Activated CD4-positive, alpha-beta T cell treated with anti-CD3 and anti-CD28 coated beads for 36 hours (primary cell): Measurements from ENCODE around the gene PTPN14. TPM values are rescaled to one million over a fixed set of nuclear protein-coding genes. Genes with fewer than 3 reads are reported as not detected.

Source experiments
- ATAC-seq: fragments of 200-7000 bp; cut with Tn5 transposase; one replicate; pipeline ENCODE4 v1.10.0; 2021; ENCODE audit warnings: mild to moderate bottlenecking, moderate library complexity
- CTCF ChIA-PET: fragments of 350-600 bp; sonication (Branson Sonifier 250); formaldehyde crosslinking; loops from one replicate; lab custom pipeline; 2021; ENCODE audit warnings: antibody characterized with exemption; lab: Charles Lee
- POLR2A ChIA-PET: fragments of 350-600 bp; sonication (Branson Sonifier 250); formaldehyde crosslinking; loops from one replicate; lab custom pipeline; 2021; ENCODE audit warnings: antibody characterized with exemption, inconsistent platforms; lab: Charles Lee
- DNase-seq: peaks from one replicate; pipeline ENCODE4 v3.0.0-alpha.2; 2020
- H3K27ac Mint-ChIP-seq: one replicate; pipeline ENCODE4 v1.8.0; 2021; ENCODE audit warnings: mixed read lengths
- H3K27me3 Mint-ChIP-seq: one replicate; pipeline ENCODE4 v1.8.0; 2021; ENCODE audit warnings: mixed read lengths
- H3K36me3 Mint-ChIP-seq: one replicate; pipeline ENCODE4 v1.8.0; 2021; ENCODE audit warnings: low read depth, mixed read lengths
- H3K4me1 Mint-ChIP-seq: one replicate; pipeline ENCODE4 v1.8.0; 2021; ENCODE audit warnings: mixed read lengths
- H3K4me3 Mint-ChIP-seq: one replicate; pipeline ENCODE4 v1.8.0; 2021; ENCODE audit warnings: mild to moderate bottlenecking, moderate library complexity, mixed read lengths
- H3K9me3 Mint-ChIP-seq: one replicate; pipeline ENCODE4 v1.8.0; 2021; ENCODE audit warnings: low read depth, mixed read lengths
- intact Hi-C, 2 experiments: fragments of 100-400 bp; cut with DNase I in 1 of 2; cut with micrococcal nuclease in 1 of 2; formaldehyde crosslinking; loops; one replicate each; pipeline versions ENCODE4 v1.14.2 to v1.15.1; 2022 to 2024; cut with DNase I, micrococcal nuclease
- total RNA-seq, 2 experiments: library from RNA; stranded (reverse); gene quantifications; one replicate each; pipeline ENCODE4 v1.2.3, GENCODE V29; 2021

PTPN14 gene
- total RNA-seq, 2 experiments from 2014 or later: 4.1 to 4.3 TPM

GRCh38 chr1:214386747-214387146, 164.7 kb downstream of the PTPN14 start:
- ATAC-seq: peak; percentile 53

GRCh38 chr1:214386333-214386732, 165.1 kb downstream of the PTPN14 start:
- CTCF ChIA-PET: interaction anchor here (0.7 kb wide), 1 partner anchor 54 kb away, joined by 3 read pairs; no protein-coding TSS in a partner anchor
- Mint-ChIP-seq H3K4me1 (peaks cover 6% of the 10 kb centered on the region), H3K4me3 (no peak overlapping the region), H3K27me3 (no peaks in the 10 kb centered on the region), H3K9me3 (no peaks in the 10 kb centered on the region), H3K27ac (no peak overlapping the region), H3K36me3 (no peaks in the 10 kb centered on the region)
- ATAC-seq: no peak
- intact Hi-C loops: no loop called here
- DNase-seq: no peak
- POLR2A ChIA-PET: no interaction called here

More at GRCh38 chr1:214386747-214387146, 164.7 kb downstream of the PTPN14 start:
- peak; percentile 18 for DNase-seq
- intact Hi-C loops: no loop called here
- Mint-ChIP-seq H3K36me3 (no peaks in the 10 kb centered on the region), H3K4me3 (no peak overlapping the region), H3K27ac (peak overlapping the region; percentile 40), H3K27me3 (no peaks in the 10 kb centered on the region), H3K9me3 (no peaks in the 10 kb centered on the region), H3K4me1 (peaks cover 6% of the 10 kb centered on the region)
- CTCF ChIA-PET: no interaction called here
- POLR2A ChIA-PET: no interaction called here

GRCh38 chr1:214385428-214385827, 166.0 kb downstream of the PTPN14 start:
- DNase-seq: no peak
- Mint-ChIP-seq H3K27ac (no peak overlapping the region), H3K9me3 (no peaks in the 10 kb centered on the region), H3K4me3 (no peak overlapping the region), H3K27me3 (no peaks in the 10 kb centered on the region), H3K4me1 (peaks cover 6% of the 10 kb centered on the region), H3K36me3 (no peaks in the 10 kb centered on the region)
- ChIA-PET POLR2A (no interaction called here), CTCF (no interaction called here)
- ATAC-seq: peak; percentile 39
- intact Hi-C loops: no loop called here

GRCh38 chr1:214384373-214385079, 166.9 kb downstream of the PTPN14 start:
- intact Hi-C loops: no loop called here
- H3K4me1 Mint-ChIP-seq: peaks cover 6% of the 10 kb centered on the region
- no peak overlapping the region for H3K4me3 Mint-ChIP-seq
- ChIA-PET POLR2A (no interaction called here), CTCF (no interaction called here)
- no peaks in the 10 kb centered on the region for H3K27me3 Mint-ChIP-seq
- no peak overlapping the region for H3K27ac Mint-ChIP-seq
- no peaks in the 10 kb centered on the region for H3K36me3 Mint-ChIP-seq
- ATAC-seq (no peak), DNase-seq (no peak)
- H3K9me3 Mint-ChIP-seq: no peaks in the 10 kb centered on the region

- Mint-ChIP-seq H3K4me3 (no peak overlapping the region), H3K36me3 (no peaks in the 10 kb centered on the region), H3K27ac (no peak overlapping the region), H3K27me3 (no peaks in the 10 kb centered on the region), H3K4me1 (peaks cover 4% of the 10 kb centered on the region), H3K9me3 (no peaks in the 10 kb centered on the region)
- DNase-seq (no peak), ATAC-seq (no peak)
- POLR2A ChIA-PET: no interaction called here
- CTCF ChIA-PET: no interaction called here
- intact Hi-C loops: no loop called here
Observed at GRCh38 chr1:214383381-214384372, 167.7 kb downstream of the PTPN14 start.

GRCh38 chr1:214380986-214381695, 170.3 kb downstream of the PTPN14 start:
- Mint-ChIP-seq H3K9me3 (no peaks in the 10 kb centered on the region), H3K27me3 (no peaks in the 10 kb centered on the region), H3K4me1 (no peaks in the 10 kb centered on the region), H3K27ac (no peak overlapping the region), H3K4me3 (no peak overlapping the region), H3K36me3 (no peaks in the 10 kb centered on the region)
- CTCF ChIA-PET: interaction anchor here (0.9 kb wide), 1 partner anchor 33 kb away, joined by 4 read pairs; no protein-coding TSS in a partner anchor
- intact Hi-C loops: no loop called here
- no peak for ATAC-seq
- no peak for DNase-seq
- POLR2A ChIA-PET: no interaction called here

GRCh38 chr1:214380396-214380795, 171.0 kb downstream of the PTPN14 start:
- POLR2A ChIA-PET: no interaction called here
- CTCF ChIA-PET: interaction anchor here (0.9 kb wide), 1 partner anchor 34 kb away, joined by 4 read pairs; no protein-coding TSS in a partner anchor
- H3K4me1 Mint-ChIP-seq: no peaks in the 10 kb centered on the region

GRCh38 chr1:214379236-214379970, 172.0 kb downstream of the PTPN14 start:
- intact Hi-C loops: no loop called here
- ATAC-seq (no peak), DNase-seq (no peak)
- Mint-ChIP-seq H3K4me3 (no peak overlapping the region), H3K9me3 (no peaks in the 10 kb centered on the region), H3K36me3 (no peaks in the 10 kb centered on the region), H3K27me3 (no peaks in the 10 kb centered on the region), H3K4me1 (no peaks in the 10 kb centered on the region), H3K27ac (no peak overlapping the region)
- POLR2A ChIA-PET: no interaction called here
- CTCF ChIA-PET: no interaction called here

More at GRCh38 chr1:214380396-214380795, 171.0 kb downstream of the PTPN14 start:
- Mint-ChIP-seq H3K27ac (no peak overlapping the region), H3K9me3 (no peaks in the 10 kb centered on the region), H3K27me3 (no peaks in the 10 kb centered on the region), H3K4me3 (no peak overlapping the region), H3K36me3 (no peaks in the 10 kb centered on the region)
- DNase-seq: no peak
- ATAC-seq: no peak
- intact Hi-C loops: no loop called here

- Mint-ChIP-seq H3K27me3 (no peaks in the 10 kb centered on the region), H3K4me3 (no peak overlapping the region), H3K4me1 (no peaks in the 10 kb centered on the region), H3K27ac (no peak overlapping the region), H3K9me3 (no peaks in the 10 kb centered on the region), H3K36me3 (no peaks in the 10 kb centered on the region)
- intact Hi-C loops: no loop called here
- DNase-seq: no peak
- CTCF ChIA-PET: no interaction called here
- no peak for ATAC-seq
- POLR2A ChIA-PET: no interaction called here
Observed at GRCh38 chr1:214378492-214378891, 172.9 kb downstream of the PTPN14 start.

GRCh38 chr1:214377886-214378285, 173.5 kb downstream of the PTPN14 start:
- Mint-ChIP-seq H3K9me3 (no peaks in the 10 kb centered on the region), H3K27me3 (no peaks in the 10 kb centered on the region), H3K36me3 (no peaks in the 10 kb centered on the region), H3K27ac (no peak overlapping the region), H3K4me1 (no peaks in the 10 kb centered on the region), H3K4me3 (no peak overlapping the region)
- ATAC-seq (no peak), DNase-seq (no peak)
- intact Hi-C loops: no loop called here
- ChIA-PET POLR2A (no interaction called here), CTCF (no interaction called here)

- ChIA-PET POLR2A (no interaction called here), CTCF (no interaction called here)
- no peaks in the 10 kb centered on the region for H3K27me3 Mint-ChIP-seq
- no peaks in the 10 kb centered on the region for H3K36me3 Mint-ChIP-seq
- no peak for DNase-seq
- intact Hi-C loops: no loop called here
- H3K9me3 Mint-ChIP-seq: no peaks in the 10 kb centered on the region
- no peak overlapping the region for H3K4me3 Mint-ChIP-seq
- H3K4me1 Mint-ChIP-seq: no peaks in the 10 kb centered on the region
- ATAC-seq: no peak
- H3K27ac Mint-ChIP-seq: no peak overlapping the region
Observed at GRCh38 chr1:214377485-214377884, 173.9 kb downstream of the PTPN14 start.
